Progenitor cell of endocrine pancreas (in vitro differentiated cells): ENCODE measurements around the gene FHAD1. TPM values are rescaled to one million over a fixed set of nuclear protein-coding genes. Genes with fewer than 3 reads are reported as not detected.

Experiments used
- DNase-seq: peaks from one replicate; pipeline ENCODE4 v3.0.0; 2021; ENCODE audit warnings: low spot score; ENCODE audit not compliant: unreplicated experiment
- H3K27ac Mint-ChIP-seq: 2 replicates; pipeline ENCODE4 v1.8.0; 2021; ENCODE audit warnings: mild to moderate bottlenecking, moderate library complexity, mixed read lengths
- H3K27me3 Mint-ChIP-seq: 2 replicates; pipeline ENCODE4 v1.8.0; 2021; ENCODE audit warnings: mixed read lengths
- H3K36me3 Mint-ChIP-seq: 2 replicates; pipeline ENCODE4 v1.8.0; 2022; ENCODE audit warnings: mixed read lengths; ENCODE audit not compliant: insufficient read depth
- H3K4me1 Mint-ChIP-seq: 2 replicates; pipeline ENCODE4 v1.8.0; 2021; ENCODE audit warnings: low read depth, mixed read lengths
- H3K4me3 Mint-ChIP-seq: 2 replicates; pipeline ENCODE4 v1.8.0; 2021; ENCODE audit warnings: low read depth, mild to moderate bottlenecking, moderate library complexity, mixed read lengths
- H3K9me3 Mint-ChIP-seq: 2 replicates; pipeline ENCODE4 v1.8.0; 2021; ENCODE audit warnings: low read depth, mixed read lengths
- CTCF ChIP-seq: fragments of 200-600 bp; sonication (generic); IDR thresholded peaks from one replicate; pipeline ENCODE4 v1.5.0; 2021; ENCODE audit warnings: antibody characterized with exemption, mild to moderate bottlenecking; ENCODE audit not compliant: unreplicated experiment
- total RNA-seq: library from RNA; stranded (reverse); gene quantifications from 2 replicates; pipeline ENCODE4 v1.2.1, GENCODE V29; 2021

The FHAD1 gene
- total RNA-seq, 1 donor from 2014 or later = 5.0 TPM

- no peak for DNase-seq
- Mint-ChIP-seq H3K27me3 (peaks cover 2% of the 10 kb centered on the region), H3K27ac (no peak overlapping the region), H3K4me3 (no peak overlapping the region), H3K9me3 (peaks cover 3% of the 10 kb centered on the region), H3K36me3 (peaks cover 1% of the 10 kb centered on the region), H3K4me1 (no peaks in the 10 kb centered on the region)
- no peak for TF ChIP-seq CTCF
Observed at GRCh38 chr1:15262706-15263105, 15.7 kb downstream of the FHAD1 start.

GRCh38 chr1:15264769-15265168, 17.7 kb downstream of the FHAD1 start:
- peaks cover 1% of the 10 kb centered on the region for H3K36me3 Mint-ChIP-seq
- no peak overlapping the region for H3K27ac Mint-ChIP-seq
- no peaks in the 10 kb centered on the region for H3K27me3 Mint-ChIP-seq
- no peak overlapping the region for H3K4me3 Mint-ChIP-seq
- H3K9me3 Mint-ChIP-seq = peaks cover 3% of the 10 kb centered on the region
- DNase-seq = no peak
- no peak for TF ChIP-seq CTCF
- H3K4me1 Mint-ChIP-seq = no peaks in the 10 kb centered on the region

GRCh38 chr1:15271196-15271595, 24.2 kb downstream of the FHAD1 start:
- H3K4me1 Mint-ChIP-seq = no peaks in the 10 kb centered on the region
- H3K27ac Mint-ChIP-seq = no peak overlapping the region
- no peak overlapping the region for H3K4me3 Mint-ChIP-seq
- DNase-seq = no peak
- H3K9me3 Mint-ChIP-seq = no peaks in the 10 kb centered on the region
- H3K36me3 Mint-ChIP-seq = no peaks in the 10 kb centered on the region
- TF ChIP-seq CTCF = no peak
- peaks cover 13% of the 10 kb centered on the region for H3K27me3 Mint-ChIP-seq

GRCh38 chr1:15272009-15272781, 25.2 kb downstream of the FHAD1 start:
- Mint-ChIP-seq H3K4me3 (no peak overlapping the region), H3K36me3 (no peaks in the 10 kb centered on the region), H3K27me3 (peaks cover 13% of the 10 kb centered on the region), H3K27ac (no peak overlapping the region), H3K9me3 (no peaks in the 10 kb centered on the region), H3K4me1 (no peaks in the 10 kb centered on the region)
- TF ChIP-seq CTCF = peak; percentile 80
- peak; percentile 27 for DNase-seq

GRCh38 chr1:15272782-15273127, 25.7 kb downstream of the FHAD1 start:
- H3K4me1 Mint-ChIP-seq = no peaks in the 10 kb centered on the region
- DNase-seq = no peak
- peaks cover 13% of the 10 kb centered on the region for H3K27me3 Mint-ChIP-seq
- H3K9me3 Mint-ChIP-seq = no peaks in the 10 kb centered on the region
- H3K27ac Mint-ChIP-seq = no peak overlapping the region
- H3K4me3 Mint-ChIP-seq = no peak overlapping the region
- H3K36me3 Mint-ChIP-seq = no peaks in the 10 kb centered on the region
- TF ChIP-seq CTCF = no peak
